BE2C (cell line): ENCODE measurements around the gene NUTM1.

Experiments
- DNase-seq: peaks from one replicate; pipeline ENCODE4 v3.0.0-alpha.2; 2020
- H3K27me3 ChIP-seq: fragments of 250-450 bp; sonication (Bioruptor Pico); 2 replicates; pipeline ENCODE4 v1.5.1; 2020; ENCODE audit warnings: mild to moderate bottlenecking
- H3K36me3 ChIP-seq: fragments of 250-450 bp; sonication (Bioruptor Pico); 2 replicates; pipeline ENCODE4 v1.5.1; 2020; ENCODE audit warnings: mild to moderate bottlenecking
- H3K4me1 ChIP-seq: fragments of 250-450 bp; sonication (Bioruptor Pico); 2 replicates; pipeline ENCODE4 v1.5.1; 2020
- H3K4me3 ChIP-seq: 2 replicates; pipeline ENCODE4 v1.5.1; 2011; ENCODE audit warnings: low read depth, low read length
- H3K9me3 ChIP-seq: fragments of 250-450 bp; sonication (Bioruptor Pico); 2 replicates; pipeline ENCODE4 v1.5.1; 2020
- TF ChIP-seq, protein P1 (sequence below): IDR thresholded peaks from 2 replicates; pipeline ENCODE4 v1.5.1; 2012; ENCODE audit warnings: mild to moderate bottlenecking, low read depth, low read length

NUTM1 gene

DNA sequence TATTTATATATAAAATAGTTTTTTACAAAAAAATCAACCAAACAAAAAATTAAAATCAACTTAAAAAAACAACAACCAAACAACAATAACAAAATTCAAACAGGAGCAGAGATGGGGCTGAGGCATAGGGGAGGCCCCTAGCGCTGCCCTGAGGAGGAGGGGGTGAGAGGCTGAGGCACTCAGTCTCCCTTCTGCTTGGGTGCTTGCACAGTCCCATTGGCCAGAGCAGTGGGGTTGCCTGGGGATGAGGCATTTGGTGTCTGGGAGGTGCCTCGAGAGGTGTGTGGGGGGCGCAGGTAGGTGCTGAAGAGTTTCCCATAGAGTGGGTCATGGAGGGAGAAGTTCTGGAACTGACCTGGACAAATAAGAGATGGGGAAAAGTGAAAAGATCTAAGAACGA is 15.8 kb downstream of the NUTM1 start:
- TF ChIP-seq, protein P1, sequence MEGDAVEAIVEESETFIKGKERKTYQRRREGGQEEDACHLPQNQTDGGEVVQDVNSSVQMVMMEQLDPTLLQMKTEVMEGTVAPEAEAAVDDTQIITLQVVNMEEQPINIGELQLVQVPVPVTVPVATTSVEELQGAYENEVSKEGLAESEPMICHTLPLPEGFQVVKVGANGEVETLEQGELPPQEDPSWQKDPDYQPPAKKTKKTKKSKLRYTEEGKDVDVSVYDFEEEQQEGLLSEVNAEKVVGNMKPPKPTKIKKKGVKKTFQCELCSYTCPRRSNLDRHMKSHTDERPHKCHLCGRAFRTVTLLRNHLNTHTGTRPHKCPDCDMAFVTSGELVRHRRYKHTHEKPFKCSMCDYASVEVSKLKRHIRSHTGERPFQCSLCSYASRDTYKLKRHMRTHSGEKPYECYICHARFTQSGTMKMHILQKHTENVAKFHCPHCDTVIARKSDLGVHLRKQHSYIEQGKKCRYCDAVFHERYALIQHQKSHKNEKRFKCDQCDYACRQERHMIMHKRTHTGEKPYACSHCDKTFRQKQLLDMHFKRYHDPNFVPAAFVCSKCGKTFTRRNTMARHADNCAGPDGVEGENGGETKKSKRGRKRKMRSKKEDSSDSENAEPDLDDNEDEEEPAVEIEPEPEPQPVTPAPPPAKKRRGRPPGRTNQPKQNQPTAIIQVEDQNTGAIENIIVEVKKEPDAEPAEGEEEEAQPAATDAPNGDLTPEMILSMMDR = no peak
- no peaks in the 10 kb centered on the region for H3K9me3 ChIP-seq
- H3K4me1 ChIP-seq = no peaks in the 10 kb centered on the region
- DNase-seq = no peak
- peaks cover 16% of the 10 kb centered on the region for H3K36me3 ChIP-seq
- H3K27me3 ChIP-seq = no peaks in the 10 kb centered on the region
- H3K4me3 ChIP-seq = no peak overlapping the region

DNA sequence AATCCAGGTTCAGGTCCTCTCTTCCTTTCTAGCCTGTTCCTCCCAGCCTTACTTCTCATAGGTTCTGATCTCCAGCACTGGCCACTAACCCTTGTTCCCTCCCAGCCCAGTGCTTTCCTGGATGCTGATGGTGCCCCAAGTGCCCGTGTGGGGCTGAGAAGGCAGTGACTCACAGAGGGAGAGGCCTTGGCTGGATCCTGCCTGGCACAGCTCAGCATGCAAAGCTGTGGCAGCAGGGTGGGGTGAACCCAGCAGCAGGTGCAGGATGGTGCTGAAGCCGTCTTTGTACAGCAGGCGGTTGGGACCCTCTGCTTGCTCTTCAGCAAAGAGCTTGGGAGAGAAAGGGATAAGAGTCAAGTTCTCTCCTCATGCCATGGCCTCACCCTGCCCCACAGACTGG is 16.3 kb downstream of the NUTM1 start:
- TF ChIP-seq, protein P1 = no peak
- H3K36me3 ChIP-seq = peaks cover 16% of the 10 kb centered on the region
- no peaks in the 10 kb centered on the region for H3K4me1 ChIP-seq
- no peaks in the 10 kb centered on the region for H3K27me3 ChIP-seq
- DNase-seq = no peak
- no peaks in the 10 kb centered on the region for H3K9me3 ChIP-seq
- H3K4me3 ChIP-seq = no peak overlapping the region

DNA sequence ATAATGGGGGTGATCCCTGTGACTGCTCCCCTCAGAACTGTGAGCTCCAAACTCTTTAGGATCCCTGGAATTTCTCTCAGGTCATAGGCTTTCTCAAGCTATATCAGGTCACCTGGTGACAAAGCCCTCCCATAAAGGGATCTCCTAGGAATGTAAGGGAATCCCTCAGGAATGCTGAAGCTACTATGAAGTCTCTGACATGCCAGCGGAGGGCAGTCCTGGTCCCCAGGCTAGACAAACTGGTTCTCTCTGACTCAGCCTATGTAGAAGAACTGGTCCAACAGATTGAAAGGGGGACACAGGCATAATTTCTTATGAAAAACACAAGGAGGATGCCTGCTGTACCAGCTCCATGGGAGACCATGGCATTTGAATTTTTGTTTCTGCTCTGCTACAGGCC is 17.2 kb downstream of the NUTM1 start:
- TF ChIP-seq, protein P1 = no peak

DNA sequence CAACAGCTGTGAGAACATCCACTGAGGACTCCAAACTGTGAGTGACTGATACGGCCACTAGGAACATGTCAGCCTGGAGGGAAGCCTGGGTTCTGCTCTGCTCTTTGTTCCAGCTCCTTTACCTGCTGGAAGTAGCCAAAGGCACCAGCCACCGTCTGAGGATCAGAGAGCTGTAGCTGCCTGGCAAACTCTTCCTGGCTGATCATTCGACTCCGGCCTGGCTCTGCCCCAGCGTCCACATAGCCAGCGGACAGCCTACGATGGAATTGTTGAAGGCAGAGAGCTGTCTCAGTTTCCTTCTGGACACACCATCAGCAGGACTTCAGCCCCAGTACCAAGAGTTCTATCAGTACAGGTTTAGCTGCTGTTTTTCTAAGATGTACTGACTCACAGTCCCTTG is 18.2 kb downstream of the NUTM1 start:
- TF ChIP-seq, protein P1 = no peak
- no peak for DNase-seq
- Histone ChIP-seq H3K4me1 (no peaks in the 10 kb centered on the region), H3K4me3 (no peak overlapping the region), H3K27me3 (no peaks in the 10 kb centered on the region), H3K9me3 (no peaks in the 10 kb centered on the region), H3K36me3 (peaks cover 16% of the 10 kb centered on the region)

More for the DNA sequence above, 17.2 kb downstream of the NUTM1 start:
- Histone ChIP-seq H3K9me3 (no peaks in the 10 kb centered on the region), H3K4me1 (no peaks in the 10 kb centered on the region), H3K27me3 (no peaks in the 10 kb centered on the region), H3K36me3 (peaks cover 16% of the 10 kb centered on the region), H3K4me3 (no peak overlapping the region)
- DNase-seq = no peak

DNA sequence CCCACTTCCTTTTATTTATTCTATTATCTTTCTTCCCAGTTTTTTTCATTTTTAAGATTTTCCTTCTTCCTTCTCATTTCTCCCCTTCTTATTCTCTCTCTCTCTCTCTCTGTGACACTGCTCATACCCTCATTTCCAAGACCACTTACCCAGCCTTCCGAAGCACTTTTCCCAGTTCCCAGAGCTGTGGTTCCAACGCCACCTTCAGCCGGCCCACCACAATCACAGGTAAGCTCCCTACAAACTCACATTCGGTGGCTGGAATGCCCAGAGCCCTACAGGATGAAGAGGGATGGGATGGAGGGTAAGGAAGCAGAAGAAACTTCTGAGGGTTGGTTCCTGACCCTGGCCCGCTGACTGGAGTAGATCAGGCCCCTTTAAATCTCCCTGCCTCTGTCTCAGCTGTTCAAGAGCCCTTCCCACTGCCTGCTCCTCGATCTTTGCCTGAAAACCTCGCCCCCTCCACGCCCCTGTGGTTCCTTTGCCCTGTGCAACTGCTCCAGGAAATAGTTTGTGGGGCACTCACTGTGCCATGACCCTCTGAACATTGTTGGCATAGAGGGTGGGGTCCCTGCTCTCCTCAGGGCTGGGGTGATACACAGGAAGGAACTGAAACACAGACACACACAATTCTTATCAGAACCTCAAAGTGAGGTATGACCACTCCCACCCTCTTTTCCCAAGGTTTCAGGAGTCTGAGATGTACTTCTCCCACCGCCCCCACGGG is 19.1 kb downstream of the NUTM1 start:
- no peak for DNase-seq
- Histone ChIP-seq H3K9me3 (no peaks in the 10 kb centered on the region), H3K36me3 (peaks cover 15% of the 10 kb centered on the region), H3K4me3 (no peak overlapping the region), H3K4me1 (no peaks in the 10 kb centered on the region), H3K27me3 (no peaks in the 10 kb centered on the region)
- TF ChIP-seq, protein P1 = no peak

DNA sequence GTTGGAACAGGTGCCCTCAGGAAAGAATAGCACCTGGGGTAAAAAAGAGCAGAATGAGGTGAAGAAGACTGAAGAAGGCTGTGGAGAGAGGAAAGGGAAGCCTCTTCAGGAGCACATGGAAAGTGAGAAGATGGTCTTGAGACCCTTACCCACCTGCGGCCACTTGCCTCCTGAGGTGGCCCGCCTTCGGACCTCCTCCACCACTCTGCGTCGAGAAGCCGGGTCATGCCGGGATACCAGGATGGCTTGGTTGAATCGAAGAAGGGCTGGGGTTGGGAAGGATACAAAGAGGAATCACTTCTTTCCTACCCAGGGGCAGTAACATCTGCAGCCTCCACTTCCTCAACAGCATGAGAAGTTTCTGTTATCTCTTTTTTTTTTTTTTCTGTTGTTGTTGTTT is 20.9 kb downstream of the NUTM1 start:
- DNase-seq = no peak
- no peaks in the 10 kb centered on the region for H3K4me1 ChIP-seq

More for the DNA sequence above, 20.9 kb downstream of the NUTM1 start:
- Histone ChIP-seq H3K36me3 (peaks cover 5% of the 10 kb centered on the region), H3K4me3 (no peak overlapping the region), H3K9me3 (no peaks in the 10 kb centered on the region), H3K27me3 (no peaks in the 10 kb centered on the region)
- TF ChIP-seq, protein P1 = no peak
